Transverse colon (tissue), 4 donors: Measurements from ENCODE around the gene TXLNG. TPM values are rescaled to one million over a fixed set of nuclear protein-coding genes. Genes with fewer than 3 reads are reported as not detected.
A peak's percentile ranks its signal among the peaks of the same experiment; 100 is the strongest.

ENCODE experiments used
- DNase-seq: peaks from one replicate; pipeline ENCODE4 v3.0.0-alpha.2; 2019
- H3K27ac ChIP-seq, 4 donors: fragments of 200-600 bp; sonication (generic); 2 replicates each; pipeline ENCODE4 v1.5.1; 2016 to 2018; ENCODE audit warnings: inconsistent platforms in 4 of 4
- H3K27me3 ChIP-seq: fragments of 200-600 bp; sonication (generic); 2 replicates; pipeline ENCODE4 v1.5.1; 2017; ENCODE audit warnings: inconsistent platforms
- H3K36me3 ChIP-seq, 4 donors: fragments of 200-600 bp; sonication (generic); 2 replicates each; pipeline ENCODE4 v1.5.1; 2017 to 2019; ENCODE audit warnings: inconsistent platforms in 4 of 4
- H3K4me1 ChIP-seq, 4 donors: fragments of 200-600 bp; sonication (generic); 2 replicates each; pipeline ENCODE4 v1.5.1; 2017 to 2020; ENCODE audit warnings: inconsistent platforms in 4 of 4
- H3K4me3 ChIP-seq, 4 donors: fragments of 200-600 bp; sonication (generic); 1 replicate in 1 of 4; 2 replicates in 3 of 4; pipeline versions ENCODE4 v1.5.1 to v1.6.1; 2017 to 2019; ENCODE audit warnings: inconsistent platforms in 4 of 4
- H3K9me3 ChIP-seq, 2 donors: fragments of 200-600 bp; sonication (generic); 2 replicates each; pipeline ENCODE4 v1.5.1; 2017 to 2019; ENCODE audit warnings: inconsistent platforms in 2 of 2
- CTCF ChIP-seq, 5 experiments: fragments of 200-600 bp in 3 of 5; fragments of 450-650 bp in 2 of 5; sonication (generic) in 3 of 5; IDR thresholded peaks; 1 replicate in 2 of 5; 2 replicates in 3 of 5; pipeline ENCODE4 v1.5.1; 2016 to 2017; ENCODE audit warnings: antibody characterized with exemption in 5 of 5, inconsistent platforms in 3 of 5, mild to moderate bottlenecking in 2 of 5, moderate library complexity in 1 of 5
- EP300 ChIP-seq: sonication (generic); formaldehyde crosslinking; IDR thresholded peaks from one replicate; pipeline ENCODE4 v1.6.1; 2017; ENCODE audit warnings: antibody characterized with exemption, low read depth
- POLR2A ChIP-seq: fragments of 450-650 bp; IDR thresholded peaks from one replicate; pipeline ENCODE4 v1.6.1; 2016; ENCODE audit warnings: antibody characterized with exemption, mild to moderate bottlenecking, moderate library complexity
- POLR2AphosphoS5 ChIP-seq, 3 donors: sonication (generic); formaldehyde crosslinking; IDR thresholded peaks; one replicate each; pipeline ENCODE4 v1.6.1; 2016; ENCODE audit warnings: antibody characterized with exemption in 3 of 3
- WGBS, 2 donors: methylation state at CpG; one replicate each; pipeline ENCODE4 v1.1.5; 2018; ENCODE audit warnings: low coverage in 1 of 2; 5-methylcytosine and 5-hydroxymethylcytosine counted together
- in situ Hi-C, 4 donors: fragments of 200-750 bp; cut with MboI; loops; one replicate each; pipeline versions ENCODE4 v1.15.0 to v1.15.1; 2017; ENCODE audit warnings: low sequenced_read_pairs in 3 of 4, low pct_ligation_motif_present in 1 of 4, low pct_unique_long_range_greater_than_20kb in 1 of 4
- intact Hi-C: fragments of 100-400 bp; cut with DNase I; formaldehyde crosslinking; loops from one replicate; pipeline ENCODE4 v1.15.1; 2023; ENCODE audit warnings: low total_unique reads
- total RNA-seq, 4 donors: library from RNA; depleted of rRNA; stranded (reverse); fragments of >200 nt; gene quantifications; one replicate each; pipeline ENCODE4 v1.1.0, GENCODE V29; 2016

The TXLNG gene
- total RNA-seq, 4 donors from 2014 or later = 3.4 to 24.7 (median 12.4) TPM

- Histone ChIP-seq H3K27me3 (no peaks in the 10 kb centered on the region), H3K9me3 (no peaks in the 10 kb centered on the region), H3K4me3 (no peak overlapping the region), H3K27ac (no peak overlapping the region), H3K4me1 (peaks cover 0 to 4% (median 0%) of the 10 kb centered on the region in 4 donors), H3K36me3 (no peaks in the 10 kb centered on the region)
- intact Hi-C loops (no loop called here), in situ Hi-C loops (no loop called here)
- no peak for DNase-seq
- WGBS, 2 donors = 83 to 88% methylated on average over 2 to 6 of the region's 6 CpGs
- TF ChIP-seq POLR2A (no peak), EP300 (no peak), POLR2AphosphoS5 (IDR thresholded peaks at IDR 0.05) (no peak), CTCF (IDR thresholded peaks at IDR 0.05) (no peak)
Observed at GRCh38 chrX:16834806-16835205, 48.5 kb downstream of the TXLNG start.

GRCh38 chrX:16836371-16836770 is 50.1 kb downstream of the TXLNG start:
- peaks cover 0 to 4% (median 0%) of the 10 kb centered on the region in 4 donors for H3K4me1 ChIP-seq
- peak; percentile 10 for DNase-seq
- WGBS, 2 donors = 60 to 87% methylated on average over 1 to 9 of the region's 9 CpGs
- no peak overlapping the region for H3K4me3 ChIP-seq
- H3K27ac ChIP-seq = no peak overlapping the region
- intact Hi-C loops = no loop called here
- TF ChIP-seq POLR2AphosphoS5 (IDR thresholded peaks at IDR 0.05) (no peak), CTCF (IDR thresholded peaks at IDR 0.05) (peak; percentile 14 to 40 (median 31))
- no peaks in the 10 kb centered on the region for H3K9me3 ChIP-seq
- in situ Hi-C loops = no loop called here
- H3K36me3 ChIP-seq = no peaks in the 10 kb centered on the region
- no peaks in the 10 kb centered on the region for H3K27me3 ChIP-seq

GRCh38 chrX:16838202-16839066 is 52.2 kb downstream of the TXLNG start:
- intact Hi-C loops = no loop called here
- 63 to 86% methylated on average over 1 to 11 of the region's 11 CpGs for WGBS, 2 donors
- peak overlapping the region in 2 of 4 donors; percentile 14 to 16 for H3K27ac ChIP-seq
- H3K4me1 ChIP-seq = peaks cover 0 to 4% (median 0%) of the 10 kb centered on the region in 4 donors
- H3K36me3 ChIP-seq = no peaks in the 10 kb centered on the region
- no peak overlapping the region for H3K4me3 ChIP-seq
- DNase-seq = peak; percentile 13
- in situ Hi-C loops = no loop called here
- H3K27me3 ChIP-seq = no peaks in the 10 kb centered on the region
- no peak for TF ChIP-seq EP300
- TF ChIP-seq CTCF (IDR thresholded peaks at IDR 0.05) = no peak
- no peak for TF ChIP-seq POLR2A
- TF ChIP-seq POLR2AphosphoS5 (IDR thresholded peaks at IDR 0.05) = no peak
- no peaks in the 10 kb centered on the region for H3K9me3 ChIP-seq

- H3K4me3 ChIP-seq = no peak overlapping the region
- intact Hi-C loops (no loop called here), in situ Hi-C loops (no loop called here)
- no peaks in the 10 kb centered on the region for H3K27me3 ChIP-seq
- no peaks in the 10 kb centered on the region for H3K9me3 ChIP-seq
- TF ChIP-seq CTCF (IDR thresholded peaks at IDR 0.05) (no peak), POLR2A (no peak), EP300 (no peak), POLR2AphosphoS5 (IDR thresholded peaks at IDR 0.05) (no peak)
- no peak for DNase-seq
- no peaks in the 10 kb centered on the region for H3K36me3 ChIP-seq
- H3K27ac ChIP-seq = peak overlapping the region in 1 of 4 donors; percentile 12
- peaks cover 0 to 4% (median 0%) of the 10 kb centered on the region in 4 donors for H3K4me1 ChIP-seq
- 83% methylated on average over 5 of the region's 5 CpGs; no CpG with 5 or more reads in 1 of the 2 donors for WGBS, 2 donors
Observed at GRCh38 chrX:16839219-16839851, 53.1 kb downstream of the TXLNG start.
